Inflammatory macrophage treated with lipopolysaccharide for 4 hours (primary cell): ENCODE results near the gene DMRT3.

Experiments used
- DNase-seq: peaks from one replicate; pipeline ENCODE4 v3.0.0-alpha.2; 2020

DMRT3 gene

DNA sequence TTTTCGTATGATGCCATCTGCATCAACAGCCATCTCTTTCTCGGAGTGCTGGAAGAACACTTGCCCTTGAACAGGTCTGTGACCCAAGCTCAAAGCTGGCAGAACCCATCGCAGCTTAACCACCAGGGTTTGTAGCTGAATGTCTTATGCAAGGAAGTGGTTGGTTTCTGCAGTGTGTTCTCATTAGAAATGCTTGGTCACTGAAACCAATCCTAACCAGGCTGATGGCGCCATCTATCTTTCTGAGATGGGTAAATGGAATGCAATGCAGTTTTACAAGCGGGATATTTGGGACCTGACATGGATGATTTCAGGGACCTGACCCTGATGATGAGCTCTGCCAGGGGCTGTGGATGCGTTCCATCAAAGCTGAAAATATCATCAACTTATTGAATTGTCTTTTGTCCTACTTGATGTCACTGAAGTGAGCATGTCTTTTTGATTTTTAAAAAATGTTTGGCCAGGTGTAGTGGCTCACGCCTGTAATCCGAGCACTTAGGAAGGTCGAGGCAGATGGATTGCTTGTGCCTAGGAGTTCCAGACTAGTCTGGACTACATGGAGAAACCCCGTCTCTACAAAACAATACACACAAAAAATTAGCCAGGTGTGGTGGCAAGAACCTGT lies 28.7 kb downstream of the DMRT3 start:
- DNase-seq: peak; percentile 69

DNA sequence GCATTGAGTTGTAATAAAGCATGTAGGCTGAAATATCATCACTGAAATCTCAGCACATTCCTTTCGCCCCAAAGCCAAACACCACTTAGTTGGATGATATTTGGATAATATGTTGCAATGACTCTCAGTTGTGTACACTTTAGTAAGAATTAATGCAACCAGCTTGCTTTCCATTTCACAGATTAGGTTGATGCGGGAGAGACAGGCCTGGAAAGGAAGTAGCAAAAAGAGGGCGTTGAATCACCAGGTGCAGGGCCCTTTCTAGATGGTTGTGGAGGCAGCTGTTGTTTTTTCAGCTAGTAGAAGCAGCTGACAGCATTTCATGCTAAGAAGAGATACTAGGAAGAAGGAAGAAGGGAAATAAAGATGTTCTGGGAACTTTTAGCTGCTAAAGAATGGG lies 30.9 kb downstream of the DMRT3 start:
- no peak for DNase-seq

DNA sequence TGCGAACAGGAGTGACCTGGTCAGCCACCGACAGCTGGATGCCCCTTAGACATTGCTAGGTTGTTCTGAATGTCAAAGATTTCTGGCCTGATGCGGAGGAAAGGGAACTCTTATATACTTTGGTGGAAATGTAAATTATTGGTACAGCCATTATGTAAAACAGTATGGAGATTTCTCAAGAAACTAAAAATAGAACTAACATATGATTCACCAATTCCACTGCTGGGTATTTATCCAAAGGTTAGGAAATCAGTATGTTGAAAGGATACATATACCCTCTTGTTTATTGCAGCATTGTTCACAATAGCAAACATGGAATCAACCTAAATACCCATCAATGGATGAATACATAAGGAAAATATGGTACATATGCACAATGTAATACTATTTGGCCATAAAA lies 31.8 kb downstream of the DMRT3 start:
- DNase-seq: peak; percentile 88

DNA sequence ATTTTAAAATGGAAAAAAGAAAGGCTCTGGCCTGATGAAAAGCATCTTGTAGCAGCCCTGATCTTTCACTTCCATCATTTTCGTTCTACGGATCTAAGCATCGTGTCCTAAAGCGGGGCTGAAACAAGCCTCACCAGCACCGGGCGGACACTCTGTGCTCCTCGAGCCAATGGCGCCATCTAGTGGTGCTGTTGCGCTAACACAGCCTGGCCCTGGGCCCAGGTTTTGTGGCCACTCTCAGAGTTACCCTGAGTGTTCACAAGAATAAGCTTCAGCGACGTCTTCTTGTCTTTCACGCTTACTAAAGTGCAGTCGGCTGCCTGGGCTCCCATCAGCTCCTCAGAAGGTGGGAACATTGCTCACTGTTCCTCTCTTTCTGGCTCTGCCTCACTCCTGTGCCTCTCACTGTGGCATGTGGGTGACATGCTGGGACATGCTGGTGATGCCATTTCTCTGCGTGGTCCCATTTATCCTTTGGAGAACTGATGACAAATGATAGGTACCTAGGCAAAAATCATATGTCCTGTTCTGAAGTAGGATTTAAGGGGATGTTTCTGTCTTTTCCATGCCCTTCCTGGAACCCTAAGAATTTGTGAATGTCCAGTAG lies 32.7 kb downstream of the DMRT3 start:
- peak; percentile 74 for DNase-seq

DNA sequence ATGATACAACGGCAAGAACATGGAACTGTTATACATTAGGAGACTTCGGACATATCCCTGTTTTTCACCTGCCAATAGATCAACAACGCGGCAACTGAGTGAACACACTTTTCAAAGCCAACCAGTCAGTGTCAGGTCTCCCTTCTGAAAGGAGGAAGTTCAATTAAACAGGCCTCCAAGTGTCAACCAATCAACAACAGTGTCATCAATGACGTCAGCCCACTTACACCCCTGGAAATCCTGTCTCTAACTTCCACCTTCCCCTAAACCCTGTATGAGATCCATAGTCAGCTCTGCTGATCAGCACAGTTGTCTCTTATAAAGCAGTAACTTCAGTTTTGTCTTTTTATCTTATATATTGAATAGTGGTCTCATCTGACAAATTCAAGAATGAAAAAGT lies 36.6 kb downstream of the DMRT3 start:
- peak; percentile 22 for DNase-seq

DNA sequence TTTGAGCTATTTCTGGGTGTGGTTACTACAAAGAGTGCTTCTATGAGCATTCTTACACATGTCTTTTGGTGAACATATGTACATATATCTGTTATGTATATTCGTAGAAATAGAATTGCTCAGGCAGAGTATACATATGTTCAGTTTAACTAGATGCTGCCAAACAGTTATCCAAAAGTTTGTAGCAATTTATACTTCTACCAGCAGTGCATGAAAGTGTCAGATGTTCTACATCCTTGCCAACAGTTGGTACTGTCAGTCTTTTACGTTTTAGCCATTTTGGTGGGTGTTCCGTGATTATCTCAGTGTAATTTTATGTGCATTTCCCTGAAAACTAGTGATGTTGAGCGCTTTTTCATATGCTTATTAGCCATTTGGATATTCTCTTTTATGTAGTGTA lies 37.8 kb downstream of the DMRT3 start:
- DNase-seq: no peak

DNA sequence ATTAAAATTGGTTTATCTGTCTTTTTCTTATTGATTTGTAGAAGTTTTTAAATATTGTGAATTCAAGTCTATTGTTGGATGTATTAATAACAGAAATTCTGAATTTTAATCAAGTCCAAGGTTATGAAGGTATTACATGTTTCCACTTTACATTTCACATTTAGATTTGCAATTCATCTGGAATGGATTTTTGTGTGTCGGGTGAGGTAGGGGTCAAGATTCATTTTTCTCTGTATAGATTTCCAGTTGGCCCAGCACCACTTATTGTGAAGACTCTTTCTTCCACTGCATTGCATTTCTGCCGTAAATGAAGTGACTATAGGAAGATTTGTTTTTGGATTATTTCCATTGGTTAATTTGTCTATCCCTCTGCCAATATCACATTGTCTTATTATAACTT lies 38.2 kb downstream of the DMRT3 start:
- DNase-seq: no peak

DNA sequence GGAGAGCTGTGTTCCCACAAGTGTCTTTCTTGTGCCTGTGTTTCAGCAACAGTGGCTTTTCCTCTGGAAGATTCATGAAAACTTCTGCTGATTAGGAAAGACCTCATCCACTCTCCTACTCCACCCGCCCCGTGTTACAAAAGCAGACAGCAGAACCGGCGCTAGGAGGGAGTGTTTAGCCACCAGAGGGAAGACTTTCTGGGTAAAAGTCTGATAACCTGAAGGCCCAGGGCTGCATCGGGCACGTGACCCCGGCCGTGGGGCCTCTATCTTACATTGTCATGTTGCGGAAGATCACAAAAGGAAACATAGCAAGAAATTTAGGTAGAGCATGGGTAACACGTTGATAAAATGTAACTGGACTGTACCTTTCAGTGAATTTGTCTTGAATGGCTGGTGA lies 41.7 kb downstream of the DMRT3 start:
- DNase-seq: no peak

DNA sequence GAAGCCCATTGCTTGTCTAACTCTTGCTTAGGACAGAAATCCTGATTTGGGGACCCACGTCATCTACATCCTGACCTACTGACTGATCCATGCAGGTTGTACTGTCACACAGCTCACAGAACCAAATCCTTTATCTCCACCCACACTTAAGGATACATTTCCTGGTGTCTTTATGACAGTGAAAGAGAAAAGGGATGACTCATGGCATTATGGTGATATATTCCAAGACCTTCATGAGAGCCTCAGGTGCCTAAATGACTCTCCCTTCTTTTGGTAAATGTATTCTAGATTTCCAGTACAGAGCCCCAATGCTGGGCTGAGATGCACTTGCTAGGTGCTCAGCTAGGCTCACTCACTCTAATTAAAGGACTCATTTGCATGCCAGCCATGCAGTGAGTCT lies 47.7 kb downstream of the DMRT3 start:
- DNase-seq: no peak

DNA sequence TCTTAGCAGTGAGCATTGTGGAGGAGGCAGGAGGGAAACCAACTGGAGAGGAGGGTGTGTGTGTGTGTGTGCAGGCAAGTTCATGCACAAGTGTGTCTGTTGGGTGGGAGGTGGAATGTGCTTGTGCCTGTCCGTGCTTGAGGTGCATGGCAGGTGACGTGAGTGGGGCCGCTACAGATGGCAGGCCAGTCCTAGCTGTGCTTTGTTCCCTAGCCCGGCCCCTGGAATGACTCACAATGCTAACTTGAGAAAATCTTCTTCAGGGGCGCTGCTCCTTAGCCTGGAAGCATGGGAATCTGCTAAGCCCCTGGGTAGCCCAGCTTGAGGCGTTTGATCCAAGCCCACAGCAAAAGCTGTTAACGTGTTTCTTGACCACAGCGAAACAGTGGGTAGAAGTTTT lies 48.7 kb downstream of the DMRT3 start:
- DNase-seq: no peak

DNA sequence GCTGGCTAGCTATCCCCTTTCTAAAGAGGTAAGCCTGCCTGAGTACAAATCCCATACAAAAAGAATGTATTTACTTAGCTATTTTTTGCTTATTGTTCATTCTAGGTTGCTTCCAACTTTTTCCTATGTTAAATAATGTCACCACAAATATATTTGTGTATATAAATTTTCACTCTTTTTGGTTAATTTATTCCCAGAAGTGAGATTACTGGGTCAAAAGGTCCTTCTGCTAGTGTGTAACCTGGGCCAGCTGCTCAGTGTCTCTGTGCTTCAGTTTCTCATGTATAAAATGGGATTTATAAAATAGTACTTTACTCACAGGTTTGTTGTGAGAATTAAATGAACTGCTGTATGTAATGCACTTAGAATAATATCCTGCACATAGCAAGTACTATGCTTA lies 49.8 kb downstream of the DMRT3 start:
- no peak for DNase-seq

DNA sequence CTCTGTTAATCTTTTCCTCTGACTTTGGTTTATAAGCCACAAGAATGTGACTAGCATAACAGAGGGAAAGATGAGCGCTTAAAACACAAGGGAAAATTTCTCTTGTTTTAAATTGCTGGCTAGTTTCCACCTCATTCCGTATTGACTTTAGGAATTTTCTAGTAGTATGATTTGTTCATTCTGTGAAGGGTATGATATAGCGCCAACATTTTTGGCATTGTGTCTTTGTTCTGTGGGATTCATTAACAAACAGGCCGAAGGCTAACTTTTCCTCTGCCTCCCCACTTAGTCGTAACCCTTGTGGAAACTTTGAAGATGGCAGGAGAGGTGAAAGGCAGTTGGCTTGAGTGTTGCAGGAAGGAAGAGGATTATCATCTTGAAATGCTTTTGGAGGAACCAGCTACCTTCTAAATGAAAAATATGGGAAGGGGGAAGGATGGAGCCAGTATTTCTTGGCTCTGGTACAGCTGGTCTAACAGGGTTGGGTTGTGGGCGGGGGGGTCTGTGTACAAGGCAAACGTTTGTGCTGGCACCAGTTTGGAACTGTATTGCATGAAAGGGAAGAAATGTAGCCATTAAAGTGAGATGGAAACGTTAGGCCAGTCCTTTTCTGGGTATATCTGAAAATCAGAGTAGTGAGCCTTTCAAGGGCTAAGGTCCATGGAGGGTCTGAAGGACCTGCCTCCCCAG lies 52.2 kb downstream of the DMRT3 start:
- no peak for DNase-seq

DNA sequence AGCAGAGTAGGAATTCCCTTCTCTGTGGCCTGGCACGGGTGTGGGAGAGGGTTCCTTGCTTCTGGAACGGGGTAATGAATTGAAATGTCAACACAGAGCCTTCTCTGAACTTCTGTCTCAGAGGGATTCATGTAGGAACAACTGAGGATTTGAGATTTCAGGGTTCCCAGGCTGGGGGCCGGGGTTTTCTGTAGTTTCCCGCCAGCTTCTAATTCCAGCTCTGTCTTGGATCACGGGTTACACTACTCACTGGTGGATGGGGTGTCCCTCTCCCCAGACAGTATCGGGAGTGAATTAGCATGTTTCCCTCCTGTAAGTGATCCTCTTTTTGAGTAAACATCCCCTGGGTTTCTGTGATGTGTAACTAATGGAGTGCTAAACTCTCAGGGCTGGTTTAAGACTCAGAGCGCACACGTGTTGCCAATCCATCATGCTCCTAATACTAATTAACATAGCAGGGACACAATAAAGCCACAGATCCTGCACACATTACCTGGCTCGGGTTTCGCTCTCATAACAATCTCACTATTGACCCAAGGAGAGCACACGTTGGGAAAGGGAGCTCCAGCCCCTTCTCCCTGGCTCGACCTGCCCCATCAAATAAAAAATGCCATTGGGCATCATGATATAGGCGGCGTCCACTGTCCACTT lies 55.6 kb downstream of the DMRT3 start:
- no peak for DNase-seq

DNA sequence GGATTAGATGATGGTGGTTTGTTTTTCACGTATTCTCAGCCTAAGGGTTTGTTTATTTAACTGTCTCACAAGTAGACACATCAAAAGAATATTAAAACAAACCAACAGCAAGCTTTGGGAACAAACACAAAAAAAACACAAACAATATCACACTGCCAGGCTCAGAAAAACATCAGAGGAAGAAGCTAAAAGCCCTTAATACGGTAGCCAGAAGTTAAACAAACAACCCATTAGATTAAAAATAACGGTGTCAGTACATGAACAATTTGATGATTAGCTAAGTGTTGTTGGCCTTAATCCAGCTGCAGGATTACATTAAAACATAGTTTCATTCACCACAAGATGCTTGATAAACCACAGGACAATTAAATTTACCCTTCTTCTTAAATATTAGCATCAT lies 57.8 kb downstream of the DMRT3 start:
- no peak for DNase-seq

DNA sequence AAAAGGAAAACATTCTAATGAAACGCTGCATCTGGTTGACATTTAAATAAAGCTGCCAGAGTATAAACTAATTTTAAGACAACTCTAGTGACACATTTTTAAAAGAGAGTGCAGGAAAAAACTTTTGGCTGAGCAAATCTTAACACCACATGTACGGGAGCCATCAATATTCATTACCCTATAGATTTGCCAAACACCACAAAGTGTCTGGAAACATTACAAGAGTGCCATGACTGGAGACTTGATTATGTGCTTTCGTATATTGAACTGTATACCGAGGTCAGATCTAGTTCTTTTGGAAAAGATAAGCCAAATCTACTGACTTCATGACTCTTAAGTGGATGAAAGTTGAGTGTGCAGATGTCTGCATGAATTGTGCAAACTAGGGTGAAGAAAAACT lies 63.1 kb downstream of the DMRT3 start:
- no peak for DNase-seq
